Stimulated activated CD4-positive, alpha-beta T cell treated with anti-CD3 and anti-CD28 coated beads, Interleukin-12 subunit alpha, Interleukin-12 subunit beta, amount 100 ng/mL, for 24 hours (primary cell): ENCODE data around the gene ANKFN1.

Experiments used
- DNase-seq, 2 experiments: peaks; one replicate each; pipeline ENCODE4 v3.0.0-alpha.2; 2020; ENCODE audit warnings: low read depth in 2 of 2

Gene ANKFN1

DNA sequence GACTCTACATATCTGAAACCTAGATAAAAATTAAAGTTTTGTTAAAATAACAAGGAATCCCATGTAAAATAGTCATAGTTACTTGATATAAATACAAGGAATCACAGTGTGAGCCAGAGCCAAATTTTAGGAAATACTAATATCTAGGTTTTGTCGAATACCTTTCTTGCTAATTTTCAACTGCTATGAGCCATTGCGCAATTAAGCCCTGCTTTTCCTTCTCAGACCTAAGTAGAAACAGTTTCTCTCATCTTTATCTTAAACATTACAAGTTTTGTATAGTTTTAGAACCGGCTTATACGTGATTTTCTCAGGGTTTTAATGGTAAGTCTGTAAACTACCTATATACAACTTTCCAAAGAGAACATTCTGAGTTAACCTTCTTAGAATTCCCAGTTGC lies 282.9 kb downstream of the ANKFN1 start:
- no peak for DNase-seq

DNA sequence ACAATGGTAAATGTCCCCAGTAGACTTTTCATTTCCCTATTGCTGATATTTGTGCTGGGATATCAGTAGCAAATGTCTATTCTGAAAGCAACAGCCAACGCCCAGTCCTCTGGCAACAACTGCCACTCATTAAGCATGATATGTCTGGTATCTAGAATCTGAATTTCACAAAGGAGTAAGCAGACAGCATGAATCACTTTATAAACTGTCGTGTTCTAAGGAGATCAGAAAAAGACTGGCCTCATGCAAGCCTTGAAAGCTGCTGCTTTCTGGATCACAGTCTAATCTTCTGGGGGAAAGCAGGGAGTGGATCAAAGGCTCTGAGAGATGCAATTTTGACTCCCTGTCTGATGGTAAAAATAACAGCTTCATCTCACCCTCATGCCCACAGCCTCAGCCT lies 287.1 kb downstream of the ANKFN1 start:
- DNase-seq: no peak

DNA sequence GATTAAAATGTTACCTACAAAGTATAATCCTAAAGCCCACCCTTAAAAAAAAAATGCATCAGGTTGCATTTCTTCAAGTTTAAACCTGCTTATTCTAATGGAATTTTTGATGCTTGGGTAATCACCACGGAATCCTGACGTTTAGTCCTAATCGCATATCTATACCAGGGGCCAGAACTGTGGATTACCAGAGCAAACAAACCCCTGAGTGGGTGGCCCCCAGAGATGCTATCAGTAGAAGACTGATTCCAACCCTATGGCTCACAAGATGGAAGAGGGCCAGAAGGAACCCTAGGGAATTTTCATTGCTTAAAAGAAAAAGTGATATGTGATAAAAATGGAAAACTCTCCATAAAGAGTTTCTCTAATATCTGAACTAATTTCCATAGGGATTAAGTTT lies 288.0 kb downstream of the ANKFN1 start:
- DNase-seq: no peak

- no peak for DNase-seq
These were observed 292.6 kb downstream of the ANKFN1 start for GRCh38 chr17:56445692-56446411.

DNA sequence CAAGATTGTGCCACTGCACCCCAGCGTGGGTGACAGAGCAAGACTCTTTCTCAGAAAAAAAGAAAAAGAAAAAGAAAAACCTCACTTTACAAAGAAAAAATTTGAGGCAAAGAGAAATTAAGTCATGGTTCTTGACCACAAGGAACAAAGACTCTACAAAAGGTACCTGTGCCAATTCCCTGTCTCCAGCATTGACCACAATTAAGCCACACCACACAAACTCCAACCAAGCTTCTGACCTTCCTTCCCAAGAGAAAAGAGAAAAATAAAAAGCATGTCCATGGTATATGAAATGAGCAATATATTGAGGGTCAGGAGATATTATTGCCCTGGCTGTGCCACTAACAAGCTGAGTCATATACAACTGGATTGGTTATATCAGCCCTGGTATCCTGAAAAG lies 293.9 kb downstream of the ANKFN1 start:
- no peak for DNase-seq

GRCh38 chr17:56448371-56448770 lies 295.1 kb downstream of the ANKFN1 start:
- DNase-seq: no peak

- no peak for DNase-seq
These were observed 295.9 kb downstream of the ANKFN1 start for GRCh38 chr17:56449176-56449575.

GRCh38 chr17:56451629-56452028 lies 298.4 kb downstream of the ANKFN1 start:
- DNase-seq: no peak

DNA sequence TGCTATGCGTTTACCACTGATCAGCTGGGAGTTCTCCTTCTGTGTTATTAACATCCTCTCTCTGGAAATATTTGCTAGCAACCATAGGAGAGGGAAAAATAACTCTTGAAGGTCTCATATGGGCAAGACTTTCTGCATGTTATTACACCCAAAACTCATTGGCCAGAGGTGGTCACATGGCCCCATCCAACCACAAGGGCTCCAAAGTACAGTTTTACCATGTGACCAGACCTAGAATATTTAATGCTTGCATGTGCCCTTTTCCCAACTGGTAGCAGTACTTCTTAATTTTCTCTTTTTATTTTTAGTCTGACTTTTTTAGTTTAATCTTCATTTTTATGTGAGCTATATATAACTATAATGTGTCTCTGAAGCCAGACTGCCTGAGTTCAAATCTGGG lies 299.2 kb downstream of the ANKFN1 start:
- no peak for DNase-seq

DNA sequence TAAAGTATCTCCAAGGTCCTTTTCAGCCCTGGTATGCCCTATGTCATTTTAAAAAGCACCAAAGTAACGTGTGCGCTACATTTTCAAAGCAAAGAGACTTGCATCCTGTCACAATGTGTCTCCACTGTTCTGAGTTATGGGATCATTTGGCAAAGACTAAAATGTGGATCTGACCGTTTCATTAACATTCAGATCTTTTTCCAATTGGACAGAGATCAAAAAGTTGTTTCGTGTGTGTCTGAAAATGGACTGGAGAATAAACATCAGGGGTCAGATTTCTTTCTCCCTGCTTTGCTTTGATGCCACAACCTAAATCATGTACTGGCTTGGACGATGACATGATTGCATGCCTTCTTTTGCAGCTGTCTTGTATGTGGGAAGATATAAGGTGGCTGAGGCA lies 304.2 kb downstream of the ANKFN1 start:
- no peak for DNase-seq

GRCh38 chr17:56465886-56466285 lies 312.6 kb downstream of the ANKFN1 start:
- DNase-seq: no peak

GRCh38 chr17:56468840-56469239 lies 315.6 kb downstream of the ANKFN1 start:
- no peak for DNase-seq

- no peak for DNase-seq
These were observed 318.4 kb downstream of the ANKFN1 start for GRCh38 chr17:56471696-56472095.

- no peak for DNase-seq
These were observed 321.8 kb downstream of the ANKFN1 start for GRCh38 chr17:56475116-56475515.

DNA sequence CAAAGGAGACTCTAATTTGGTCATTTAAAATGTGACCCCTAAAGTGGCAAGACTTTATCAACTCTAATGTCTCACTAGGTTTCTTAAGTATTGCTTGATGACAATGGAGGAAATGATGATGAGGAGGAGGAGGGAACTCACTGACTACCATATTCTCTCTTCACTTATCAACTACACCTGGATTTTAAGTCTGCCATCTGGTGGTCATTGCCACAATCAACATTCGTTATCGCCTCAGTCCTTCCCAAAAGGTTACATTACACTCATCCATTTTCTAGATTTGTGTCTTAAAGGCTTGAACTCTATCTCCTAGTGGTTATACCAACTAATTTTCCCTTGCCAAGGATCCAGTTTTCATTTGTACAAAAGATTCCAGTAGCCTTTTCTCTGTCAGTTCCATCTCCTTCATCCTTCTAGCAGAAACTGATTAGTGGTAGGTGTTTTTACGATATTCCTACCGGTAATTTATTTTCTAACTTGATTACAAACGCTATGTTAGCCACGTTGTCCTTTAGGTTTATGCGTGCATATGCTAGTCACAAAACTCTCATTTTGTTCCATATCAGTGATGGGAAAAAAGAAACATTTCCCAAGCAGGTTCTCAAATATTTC lies 325.7 kb downstream of the ANKFN1 start:
- no peak for DNase-seq

GRCh38 chr17:56480501-56480900 lies 327.2 kb downstream of the ANKFN1 start:
- DNase-seq: no peak

- DNase-seq: no peak
These were observed 328.4 kb downstream of the ANKFN1 start for GRCh38 chr17:56481659-56482058.

GRCh38 chr17:56482229-56482628 lies 329.0 kb downstream of the ANKFN1 start:
- DNase-seq: no peak

GRCh38 chr17:56486732-56487131 lies 333.5 kb downstream of the ANKFN1 start:
- DNase-seq: no peak

DNA sequence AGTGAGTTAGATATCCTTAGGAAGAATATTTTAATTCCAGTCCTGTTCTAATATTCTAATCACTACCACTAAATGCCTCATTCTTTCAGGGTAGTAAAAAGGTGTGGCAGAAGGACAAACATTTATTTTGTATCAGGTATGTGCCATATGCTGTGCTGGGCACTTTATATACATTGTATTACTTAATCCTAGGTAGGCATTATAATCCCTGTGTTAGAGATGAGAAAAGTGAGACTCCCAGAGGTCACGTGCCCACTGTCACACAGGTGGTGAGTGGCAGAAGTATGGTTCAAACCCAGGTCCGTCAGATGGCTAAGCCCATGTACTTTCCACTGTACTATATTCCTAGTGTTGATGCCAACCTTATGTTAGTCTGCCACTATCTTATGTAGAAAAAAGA lies 335.5 kb downstream of the ANKFN1 start:
- DNase-seq: no peak

GRCh38 chr17:56489980-56490379 lies 336.7 kb downstream of the ANKFN1 start:
- DNase-seq: no peak

DNA sequence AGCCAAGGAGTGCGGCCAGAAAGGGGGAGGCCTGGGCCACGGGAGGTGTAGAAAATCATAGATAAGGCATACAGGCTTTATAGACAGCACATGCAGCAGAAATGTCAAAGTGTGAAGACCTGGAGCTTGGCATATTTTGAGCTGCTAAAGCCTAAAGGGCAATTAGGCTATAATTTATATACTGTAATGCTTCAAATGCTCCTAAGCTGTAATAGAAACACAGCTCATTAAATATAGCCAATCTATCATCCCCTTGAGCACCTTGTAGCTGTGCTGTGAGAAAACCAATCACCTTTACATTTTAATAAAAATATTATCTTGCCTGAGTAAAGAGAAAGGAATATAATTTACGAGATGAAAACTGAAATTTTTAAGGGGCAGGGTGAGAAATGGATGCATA lies 342.3 kb downstream of the ANKFN1 start:
- DNase-seq: no peak

DNA sequence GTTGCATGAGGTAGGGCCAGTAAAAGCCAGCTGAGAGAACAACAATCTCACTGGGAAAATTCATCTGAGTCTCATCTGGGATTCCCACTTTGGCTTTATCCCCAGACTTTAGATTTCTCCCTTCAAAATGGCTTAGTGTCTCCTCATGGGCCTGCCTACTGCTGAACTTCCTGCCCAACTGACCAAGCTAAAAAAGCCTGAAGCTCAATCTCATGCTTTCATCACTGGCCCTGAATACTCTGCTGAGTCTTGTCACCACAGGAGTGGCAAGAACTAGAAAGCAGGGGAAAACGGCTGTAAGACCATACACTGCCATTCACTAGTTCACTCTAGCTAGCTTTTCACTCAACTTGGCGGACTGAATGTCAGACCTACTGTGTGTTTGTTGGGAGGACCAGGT lies 343.9 kb downstream of the ANKFN1 start:
- DNase-seq: no peak
